Measurements from ENCODE around the gene RPL7A. TPM values are rescaled to one million over a fixed set of nuclear protein-coding genes. Genes with fewer than 3 reads are reported as not detected.
A peak's percentile ranks its signal among the peaks of the same experiment; 100 is the strongest.
"Not testable (repeated sequence)": the region's sequence is repeated elsewhere in the genome, so short reads cannot be mapped to it uniquely, and the experiment has no call there.

RPL7A gene
- total RNA-seq, 8 experiments from 2014 or later: 2,000 to 3,318 (median 3,013) TPM

GRCh38 chr9:133332381-133332730, 15.7 kb upstream of the RPL7A start:
- no peak for ATAC-seq (replicated peaks in 6 of 8)
- in situ Hi-C loops (cut with MboI; ENCODE audit: low pct_unique_long_range_greater_than_20kb in 2 of 9, low sequenced_read_pairs in 9 of 9, unreplicated experiment in 9 of 9): loop anchor here in 2 of 9 experiments (25.0 kb wide), 1 partner anchor 145 kb away; no protein-coding TSS in a partner anchor
- H3K27ac ChIP-seq: no peak overlapping the region
- no peak overlapping the region for H3K4me3 ChIP-seq
- WGBS, 10 experiments: 60 to 100% (median 92%) methylated on average over 1 to 6 of the region's 20 CpGs; no CpG with 5 or more reads in 3 of the 10 experiments
- peaks cover 10 to 12% of the 10 kb centered on the region in 2 donors for H3K4me1 ChIP-seq (replicated peaks in 1 of 2)

- in situ Hi-C loops (cut with MboI; ENCODE audit: low pct_unique_long_range_greater_than_20kb in 2 of 9, low sequenced_read_pairs in 9 of 9, unreplicated experiment in 9 of 9): loop anchor here in 2 of 9 experiments (25.0 kb wide), 1 partner anchor 146 kb away; no protein-coding TSS in a partner anchor
- H3K27ac ChIP-seq: no peak overlapping the region
- peaks cover 10 to 12% of the 10 kb centered on the region in 2 donors for H3K4me1 ChIP-seq (replicated peaks in 1 of 2)
- no peak for ATAC-seq (replicated peaks in 6 of 8)
- no peak overlapping the region for H3K4me3 ChIP-seq
- WGBS, 10 experiments: 94 to 100% (median 99%) methylated on average over 1 to 6 of the region's 11 CpGs; no CpG with 5 or more reads in 2 of the 10 experiments
These were observed 15.0 kb upstream of the RPL7A start for GRCh38 chr9:133333011-133333410.

- no peak overlapping the region for H3K4me3 ChIP-seq
- 100% methylated on average over 2 to 6 of the region's 10 CpGs; no CpG with 5 or more reads in 6 of the 10 experiments for WGBS, 10 experiments
- ATAC-seq (replicated peaks in 6 of 8): no peak
- in situ Hi-C loops (cut with MboI; ENCODE audit: low pct_unique_long_range_greater_than_20kb in 2 of 9, low sequenced_read_pairs in 9 of 9, unreplicated experiment in 9 of 9): loop anchor here in 2 of 9 experiments (25.0 kb wide), 1 partner anchor 146 kb away; no protein-coding TSS in a partner anchor
- no peak overlapping the region for H3K27ac ChIP-seq
- H3K4me1 ChIP-seq (replicated peaks in 1 of 2): peaks cover 10 to 12% of the 10 kb centered on the region in 2 donors
These were observed 14.5 kb upstream of the RPL7A start for GRCh38 chr9:133333566-133333965.

- no peak for ATAC-seq (replicated peaks in 6 of 8)
- Histone ChIP-seq H3K4me3 (no peak overlapping the region), H3K4me1 (replicated peaks in 1 of 2) (peaks cover 10 to 12% of the 10 kb centered on the region in 2 donors), H3K27ac (no peak overlapping the region)
- in situ Hi-C loops (cut with MboI; ENCODE audit: low pct_unique_long_range_greater_than_20kb in 2 of 9, low sequenced_read_pairs in 9 of 9, unreplicated experiment in 9 of 9): loop anchor here in 2 of 9 experiments (25.0 kb wide), 1 partner anchor 147 kb away; no protein-coding TSS in a partner anchor
- WGBS, 10 experiments: 73 to 100% (median 100%) methylated on average over 1 to 5 of the region's 6 CpGs; no CpG with 5 or more reads in 4 of the 10 experiments
These were observed 13.9 kb upstream of the RPL7A start for GRCh38 chr9:133334161-133334560.

GRCh38 chr9:133334888-133335287, 13.1 kb upstream of the RPL7A start:
- peak overlapping the region; percentile 67 to 96 (median 84) for H3K4me3 ChIP-seq
- 40 to 90% (median 78%) methylated on average over 1 to 11 of the region's 11 CpGs; no CpG with 5 or more reads in 1 of the 10 experiments for WGBS, 10 experiments
- ATAC-seq (replicated peaks in 6 of 8); H3K27ac ChIP-seq: not testable (repeated sequence)
- H3K4me1 ChIP-seq (replicated peaks in 1 of 2): peaks cover 10 to 12% of the 10 kb centered on the region in 2 donors
- in situ Hi-C loops (cut with MboI; ENCODE audit: low pct_unique_long_range_greater_than_20kb in 2 of 9, low sequenced_read_pairs in 9 of 9, unreplicated experiment in 9 of 9): loop anchor here in 2 of 9 experiments (25.0 kb wide), 1 partner anchor 148 kb away; no protein-coding TSS in a partner anchor

- in situ Hi-C loops (cut with MboI; ENCODE audit: low pct_unique_long_range_greater_than_20kb in 2 of 9, low sequenced_read_pairs in 9 of 9, unreplicated experiment in 9 of 9): loop anchor here in 2 of 9 experiments (25.0 kb wide), 1 partner anchor 149 kb away; no protein-coding TSS in a partner anchor
These were observed 11.8 kb upstream of the RPL7A start, which contains the start of gene SURF6 for GRCh38 chr9:133335924-133336811. Gene SURF6 (minus strand): TSS chr9:133336188. CDS start chr9:133336132, 56 bp downstream.

GRCh38 chr9:133339641-133340040, 8.4 kb upstream of the RPL7A start:
- WGBS, 10 experiments: 65 to 100% (median 93%) methylated on average over 1 to 5 of the region's 5 CpGs; no CpG with 5 or more reads in 2 of the 10 experiments
- in situ Hi-C loops (cut with MboI; ENCODE audit: low pct_unique_long_range_greater_than_20kb in 2 of 9, low sequenced_read_pairs in 9 of 9, unreplicated experiment in 9 of 9): loop anchor here in 2 of 9 experiments (25.0 kb wide), 1 partner anchor 152 kb away; no protein-coding TSS in a partner anchor
- H3K27ac ChIP-seq: no peak overlapping the region

More at GRCh38 chr9:133335924-133336811, 11.8 kb upstream of the RPL7A start, which contains the start of gene SURF6:
- peak within 1 kb of the TSS; percentile 66 to 94 for H3K27ac ChIP-seq
- WGBS, 10 experiments: 0 to 100% (median 6%) methylated on average over 2 to 19 of the region's 70 CpGs; no CpG with 5 or more reads in 5 of the 10 experiments
- peak within 1 kb of the TSS; percentile 67 to 96 (median 84) for H3K4me3 ChIP-seq
- H3K4me1 ChIP-seq (replicated peaks in 1 of 2): peaks cover 10 to 12% of the 10 kb centered on the region in 2 donors
- peak; percentile 91 to 96 (median 94) for ATAC-seq (replicated peaks in 6 of 8)

GRCh38 chr9:133340256-133340655, 7.8 kb upstream of the RPL7A start:
- Histone ChIP-seq H3K4me1 (replicated peaks in 1 of 2) (peaks cover 3 to 5% of the 10 kb centered on the region in 2 donors), H3K27ac (no peak overlapping the region), H3K4me3 (no peak overlapping the region)
- WGBS, 10 experiments: 83 to 100% (median 100%) methylated on average over 1 of the region's 3 CpGs; no CpG with 5 or more reads in 4 of the 10 experiments
- ATAC-seq (replicated peaks in 6 of 8): no peak
- in situ Hi-C loops (cut with MboI; ENCODE audit: low pct_unique_long_range_greater_than_20kb in 2 of 9, low sequenced_read_pairs in 9 of 9, unreplicated experiment in 9 of 9): loop anchor here in 2 of 9 experiments (25.0 kb wide), 1 partner anchor 153 kb away; no protein-coding TSS in a partner anchor

More at GRCh38 chr9:133339641-133340040, 8.4 kb upstream of the RPL7A start:
- no peak for ATAC-seq (replicated peaks in 6 of 8)
- Histone ChIP-seq H3K4me1 (replicated peaks in 1 of 2) (peaks cover 8 to 10% of the 10 kb centered on the region in 2 donors), H3K4me3 (no peak overlapping the region)

GRCh38 chr9:133340916-133341315, 7.1 kb upstream of the RPL7A start:
- no peak for ATAC-seq (replicated peaks in 6 of 8)
- 75 to 94% (median 91%) methylated on average over 2 to 5 of the region's 13 CpGs; no CpG with 5 or more reads in 4 of the 10 experiments for WGBS, 10 experiments
- peaks cover 3 to 5% of the 10 kb centered on the region in 2 donors for H3K4me1 ChIP-seq (replicated peaks in 1 of 2)
- in situ Hi-C loops (cut with MboI; ENCODE audit: low pct_unique_long_range_greater_than_20kb in 2 of 9, low sequenced_read_pairs in 9 of 9, unreplicated experiment in 9 of 9): loop anchor here in 2 of 9 experiments (25.0 kb wide), 1 partner anchor 154 kb away; no protein-coding TSS in a partner anchor
- H3K4me3 ChIP-seq: no peak overlapping the region
- H3K27ac ChIP-seq: no peak overlapping the region

GRCh38 chr9:133341369-133342068, 6.5 kb upstream of the RPL7A start:
- H3K27ac ChIP-seq: no peak overlapping the region
- no peak overlapping the region for H3K4me3 ChIP-seq
- 67 to 100% (median 100%) methylated on average over 1 to 3 of the region's 15 CpGs; no CpG with 5 or more reads in 4 of the 10 experiments for WGBS, 10 experiments
- H3K4me1 ChIP-seq (replicated peaks in 1 of 2): peaks cover 4 to 9% of the 10 kb centered on the region in 2 donors
- in situ Hi-C loops (cut with MboI; ENCODE audit: low pct_unique_long_range_greater_than_20kb in 2 of 9, low sequenced_read_pairs in 9 of 9, unreplicated experiment in 9 of 9): loop anchor here in 2 of 9 experiments (25.0 kb wide), 1 partner anchor 154 kb away; no protein-coding TSS in a partner anchor
- ATAC-seq (replicated peaks in 6 of 8): peak in 3 of 8 experiments; percentile 18 to 61 (median 30)

- peak in 3 of 8 experiments; percentile 15 to 30 (median 28) for ATAC-seq (replicated peaks in 6 of 8)
- 80% methylated on average over 1 to 3 of the region's 12 CpGs; no CpG with 5 or more reads in 8 of the 10 experiments for WGBS, 10 experiments
- Histone ChIP-seq H3K4me3 (no peak overlapping the region), H3K27ac (no peak overlapping the region), H3K4me1 (replicated peaks in 1 of 2) (peaks cover 5 to 8% of the 10 kb centered on the region in 2 donors)
- in situ Hi-C loops (cut with MboI; ENCODE audit: low pct_unique_long_range_greater_than_20kb in 2 of 9, low sequenced_read_pairs in 9 of 9, unreplicated experiment in 9 of 9): loop anchor here in 2 of 9 experiments (25.0 kb wide), 1 partner anchor 155 kb away; no protein-coding TSS in a partner anchor
These were observed 6.0 kb upstream of the RPL7A start for GRCh38 chr9:133342069-133342406.

- ATAC-seq (replicated peaks in 6 of 8): no peak
- Histone ChIP-seq H3K4me1 (replicated peaks in 1 of 2) (peaks cover 5 to 8% of the 10 kb centered on the region in 2 donors), H3K27ac (no peak overlapping the region), H3K4me3 (no peak overlapping the region)
- 67 to 100% (median 85%) methylated on average over 1 to 8 of the region's 11 CpGs; no CpG with 5 or more reads in 5 of the 10 experiments for WGBS, 10 experiments
- in situ Hi-C loops (cut with MboI; ENCODE audit: low pct_unique_long_range_greater_than_20kb in 2 of 9, low sequenced_read_pairs in 9 of 9, unreplicated experiment in 9 of 9): loop anchor here in 2 of 9 experiments (25.0 kb wide), 1 partner anchor 155 kb away; no protein-coding TSS in a partner anchor
These were observed 5.4 kb upstream of the RPL7A start for GRCh38 chr9:133342570-133342969.
